ENCODE data around the gene PPARGC1A. TPM values are rescaled to one million over a fixed set of nuclear protein-coding genes. Genes with fewer than 3 reads are reported as not detected.

Gene PPARGC1A
- total and polyA plus RNA-seq, 10 of the 15 experiments (the other 5 are each of a cell fraction or from before 2014, with no cell fraction given), result 0.01 to 0.05 (median 0.04) TPM; not detected in 7

DNA sequence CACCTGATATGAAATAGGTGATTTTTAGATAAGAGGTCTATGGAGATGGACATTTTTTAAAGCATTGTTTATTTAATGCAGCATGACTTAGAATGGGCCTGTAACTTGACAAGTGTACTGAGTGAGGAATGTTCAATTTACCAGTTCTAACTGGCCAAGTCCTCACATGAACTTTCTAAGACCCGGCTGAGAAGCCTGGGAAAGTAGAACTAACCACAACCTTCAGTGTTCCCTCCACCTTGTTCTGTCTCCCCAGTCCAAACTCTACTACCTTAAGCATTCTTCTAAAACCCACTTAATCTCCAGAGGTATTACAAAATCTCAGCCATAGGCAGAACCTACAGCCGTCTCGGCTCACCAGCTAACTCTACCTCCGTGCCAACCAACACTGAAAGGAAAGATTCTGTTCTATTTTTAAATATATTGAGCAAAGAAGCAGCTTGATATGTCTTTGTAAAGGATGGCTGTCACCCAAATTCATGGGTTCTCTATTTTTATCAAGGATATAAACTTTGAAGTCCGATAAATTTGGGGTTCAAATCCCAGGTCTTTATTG is 6.8 kb downstream of the PPARGC1A start (continued):
- TF ChIP-seq, protein P1, sequence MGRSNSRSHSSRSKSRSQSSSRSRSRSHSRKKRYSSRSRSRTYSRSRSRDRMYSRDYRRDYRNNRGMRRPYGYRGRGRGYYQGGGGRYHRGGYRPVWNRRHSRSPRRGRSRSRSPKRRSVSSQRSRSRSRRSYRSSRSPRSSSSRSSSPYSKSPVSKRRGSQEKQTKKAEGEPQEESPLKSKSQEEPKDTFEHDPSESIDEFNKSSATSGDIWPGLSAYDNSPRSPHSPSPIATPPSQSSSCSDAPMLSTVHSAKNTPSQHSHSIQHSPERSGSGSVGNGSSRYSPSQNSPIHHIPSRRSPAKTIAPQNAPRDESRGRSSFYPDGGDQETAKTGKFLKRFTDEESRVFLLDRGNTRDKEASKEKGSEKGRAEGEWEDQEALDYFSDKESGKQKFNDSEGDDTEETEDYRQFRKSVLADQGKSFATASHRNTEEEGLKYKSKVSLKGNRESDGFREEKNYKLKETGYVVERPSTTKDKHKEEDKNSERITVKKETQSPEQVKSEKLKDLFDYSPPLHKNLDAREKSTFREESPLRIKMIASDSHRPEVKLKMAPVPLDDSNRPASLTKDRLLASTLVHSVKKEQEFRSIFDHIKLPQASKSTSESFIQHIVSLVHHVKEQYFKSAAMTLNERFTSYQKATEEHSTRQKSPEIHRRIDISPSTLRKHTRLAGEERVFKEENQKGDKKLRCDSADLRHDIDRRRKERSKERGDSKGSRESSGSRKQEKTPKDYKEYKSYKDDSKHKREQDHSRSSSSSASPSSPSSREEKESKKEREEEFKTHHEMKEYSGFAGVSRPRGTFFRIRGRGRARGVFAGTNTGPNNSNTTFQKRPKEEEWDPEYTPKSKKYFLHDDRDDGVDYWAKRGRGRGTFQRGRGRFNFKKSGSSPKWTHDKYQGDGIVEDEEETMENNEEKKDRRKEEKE (IDR thresholded peaks at IDR 0.05), result no peak
- no peak for TF ChIP-seq CREM (IDR thresholded peaks at IDR 0.05; ENCODE audit: low read depth)
- TF ChIP-seq, protein P2, sequence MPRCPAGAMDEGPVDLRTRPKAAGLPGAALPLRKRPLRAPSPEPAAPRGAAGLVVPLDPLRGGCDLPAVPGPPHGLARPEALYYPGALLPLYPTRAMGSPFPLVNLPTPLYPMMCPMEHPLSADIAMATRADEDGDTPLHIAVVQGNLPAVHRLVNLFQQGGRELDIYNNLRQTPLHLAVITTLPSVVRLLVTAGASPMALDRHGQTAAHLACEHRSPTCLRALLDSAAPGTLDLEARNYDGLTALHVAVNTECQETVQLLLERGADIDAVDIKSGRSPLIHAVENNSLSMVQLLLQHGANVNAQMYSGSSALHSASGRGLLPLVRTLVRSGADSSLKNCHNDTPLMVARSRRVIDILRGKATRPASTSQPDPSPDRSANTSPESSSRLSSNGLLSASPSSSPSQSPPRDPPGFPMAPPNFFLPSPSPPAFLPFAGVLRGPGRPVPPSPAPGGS (IDR thresholded peaks at IDR 0.05; ENCODE audit: borderline replicate concordance, insufficient read depth, low read depth, low read length, poor library complexity, severe bottlenecking), result no peak
- TF ChIP-seq SMC3 (IDR thresholded peaks at IDR 0.05; ENCODE audit: borderline replicate concordance, low read length), result no peak
- no peak for TF ChIP-seq CBX3 (IDR thresholded peaks at IDR 0.05; ENCODE audit: borderline replicate concordance, low read depth)
- no peak for TF ChIP-seq WRNIP1 (IDR thresholded peaks at IDR 0.05; ENCODE audit: borderline replicate concordance, low read depth, low read length)
- TF ChIP-seq ZBTB33 (IDR thresholded peaks at IDR 0.05), result no peak
- TF ChIP-seq REST (IDR thresholded peaks at IDR 0.05; ENCODE audit: low read depth, low read length), result no peak
- no peak for TF ChIP-seq CHD4 (IDR thresholded peaks at IDR 0.05)
- TF ChIP-seq ASH2L (IDR thresholded peaks at IDR 0.05; ENCODE audit: borderline replicate concordance, low read depth), result no peak
